ENCODE data around the gene ITFG2. TPM values are rescaled to one million over a fixed set of nuclear protein-coding genes. Genes with fewer than 3 reads are reported as not detected.

Gene ITFG2
- total RNA-seq, 1 experiment from 2014 or later, result 23.9 TPM

DNA sequence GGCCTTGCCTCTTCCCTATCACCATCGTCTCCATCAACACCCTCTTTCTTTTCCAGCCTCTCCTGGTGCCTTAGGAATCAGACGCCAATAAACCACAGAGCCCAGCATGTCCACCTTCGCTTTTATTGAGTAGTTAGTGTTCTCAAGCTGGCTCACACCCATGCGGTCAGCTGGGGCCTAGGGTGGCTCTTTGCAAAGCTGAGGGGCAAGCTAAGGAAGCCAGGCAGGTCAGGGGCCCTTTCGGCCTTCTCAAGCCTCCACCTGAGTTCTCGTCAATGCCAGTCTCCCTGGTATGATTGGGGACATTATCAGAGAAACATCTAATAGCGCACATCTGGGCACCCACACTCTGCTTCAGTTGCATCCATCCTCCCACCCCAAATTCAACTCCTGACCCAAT, 45.1 kb downstream of the ITFG2 start (continued):
- no peak for TF ChIP-seq STAT6 (CRISPR knock-in tag; conservative IDR thresholded peaks at IDR 0.05; ENCODE audit: low read depth)

DNA sequence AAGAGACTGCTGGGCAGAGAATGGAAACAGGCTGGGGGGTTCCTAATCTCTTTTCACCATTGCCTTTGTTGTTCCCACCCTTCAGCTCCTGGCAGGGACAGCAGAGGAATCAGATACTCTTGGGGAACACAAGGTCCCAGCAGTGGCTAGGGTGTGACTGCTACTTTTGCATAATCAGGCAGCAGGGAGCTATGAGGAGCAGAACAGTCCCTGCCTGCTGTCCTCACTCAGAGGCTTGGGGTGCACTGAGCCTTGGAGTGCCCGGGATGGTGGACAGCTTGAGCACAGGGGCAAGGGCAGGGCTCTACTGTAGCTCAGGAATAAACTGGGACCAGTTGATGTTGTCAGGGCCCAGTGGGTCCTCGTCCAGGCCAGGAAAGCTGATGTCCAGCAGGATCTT, 45.9 kb downstream of the ITFG2 start:
- peaks cover 41% of the 10 kb centered on the region for H3K36me3 Mint-ChIP-seq
- no peaks in the 10 kb centered on the region; the same call in 1 of the 2 replicates for H3K27me3 Mint-ChIP-seq (ENCODE audit: low read depth)
- TF ChIP-seq ERG (CRISPR knock-in tag; IDR thresholded peaks at IDR 0.05) (no peak), FOXP1 (CRISPR knock-in tag; IDR thresholded peaks at IDR 0.05; ENCODE audit: borderline replicate concordance) (no peak), ZNF425 (CRISPR knock-in tag; conservative IDR thresholded peaks at IDR 0.05) (no peak)
- TF ChIP-seq, protein P1, sequence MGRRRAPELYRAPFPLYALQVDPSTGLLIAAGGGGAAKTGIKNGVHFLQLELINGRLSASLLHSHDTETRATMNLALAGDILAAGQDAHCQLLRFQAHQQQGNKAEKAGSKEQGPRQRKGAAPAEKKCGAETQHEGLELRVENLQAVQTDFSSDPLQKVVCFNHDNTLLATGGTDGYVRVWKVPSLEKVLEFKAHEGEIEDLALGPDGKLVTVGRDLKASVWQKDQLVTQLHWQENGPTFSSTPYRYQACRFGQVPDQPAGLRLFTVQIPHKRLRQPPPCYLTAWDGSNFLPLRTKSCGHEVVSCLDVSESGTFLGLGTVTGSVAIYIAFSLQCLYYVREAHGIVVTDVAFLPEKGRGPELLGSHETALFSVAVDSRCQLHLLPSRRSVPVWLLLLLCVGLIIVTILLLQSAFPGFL (CRISPR knock-in tag; IDR thresholded peaks at IDR 0.05; ENCODE audit: borderline replicate concordance), result no peak
- CTCF ChIA-PET, result interaction anchor here (0.8 to 4.2 kb wide), 4 partner anchors 13 to 183 kb away, joined by 5 to 24 read pairs (median 8); no protein-coding TSS in a partner anchor
- ATAC-seq, result no peak
- peaks cover 3% of the 10 kb centered on the region; the same call in 1 of the 2 replicates for H3K4me1 Mint-ChIP-seq
- H3K4me3 Mint-ChIP-seq, result no peak overlapping the region
- POLR2A ChIA-PET, result interaction anchor here (0.7 to 1.1 kb wide), 2 partner anchors 19 to 33 kb away, joined by 3 to 4 read pairs; partner anchors contain the start of genes FOXM1 and RHNO1
- H3K27ac Mint-ChIP-seq, result no peak overlapping the region
- DNase-seq (ENCODE audit: low spot score), result no peak
- H3K9me3 Mint-ChIP-seq, result no peaks in the 10 kb centered on the region

DNA sequence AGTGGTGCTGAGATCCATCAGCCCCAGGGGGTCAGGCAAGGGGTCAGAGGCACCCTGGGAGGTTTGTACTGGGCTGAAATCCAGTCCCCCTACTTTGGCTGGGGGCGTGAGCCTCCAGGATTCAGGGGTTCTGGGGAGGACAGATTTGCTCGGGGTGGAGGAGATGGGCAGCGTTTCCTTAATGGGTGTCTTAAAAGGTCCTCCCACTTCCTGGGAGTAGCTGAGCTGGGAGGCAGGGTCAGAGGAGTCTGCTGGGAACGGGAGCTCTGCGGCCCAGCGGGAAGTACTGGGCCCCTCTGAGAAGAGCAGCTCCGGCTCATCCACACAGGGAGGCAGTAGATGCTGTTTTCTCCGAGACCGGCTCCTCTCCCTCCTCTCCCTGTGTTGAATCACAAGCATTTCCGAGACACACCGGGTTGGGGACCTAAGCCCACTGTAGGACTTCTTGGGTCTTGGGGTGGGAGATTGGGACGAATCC, 46.5 kb downstream of the ITFG2 start:
- CTCF ChIA-PET, result interaction anchor here (0.8 to 4.2 kb wide), 3 partner anchors 13 to 182 kb away, joined by 5 to 24 read pairs (median 11); no protein-coding TSS in a partner anchor
- TF ChIP-seq SOX15 (CRISPR knock-in tag; IDR thresholded peaks at IDR 0.05), result no peak
- no peak for TF ChIP-seq TP53 (CRISPR knock-in tag; IDR thresholded peaks at IDR 0.05)
- TF ChIP-seq, protein P2, sequence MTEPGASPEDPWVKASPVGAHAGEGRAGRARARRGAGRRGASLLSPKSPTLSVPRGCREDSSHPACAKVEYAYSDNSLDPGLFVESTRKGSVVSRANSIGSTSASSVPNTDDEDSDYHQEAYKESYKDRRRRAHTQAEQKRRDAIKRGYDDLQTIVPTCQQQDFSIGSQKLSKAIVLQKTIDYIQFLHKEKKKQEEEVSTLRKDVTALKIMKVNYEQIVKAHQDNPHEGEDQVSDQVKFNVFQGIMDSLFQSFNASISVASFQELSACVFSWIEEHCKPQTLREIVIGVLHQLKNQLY (CRISPR knock-in tag; IDR thresholded peaks at IDR 0.05), result no peak
- TF ChIP-seq ZNF396 (CRISPR knock-in tag; IDR thresholded peaks at IDR 0.05; ENCODE audit: borderline replicate concordance), result no peak
- TF ChIP-seq ZBTB43 (CRISPR knock-in tag; IDR thresholded peaks at IDR 0.05), result no peak
- no peak for TF ChIP-seq CREB1 (CRISPR knock-in tag; IDR thresholded peaks at IDR 0.05)
- no peak for TF ChIP-seq TEAD4 (CRISPR knock-in tag; IDR thresholded peaks at IDR 0.05)
- TF ChIP-seq ZBTB21 (CRISPR knock-in tag; IDR thresholded peaks at IDR 0.05; ENCODE audit: borderline replicate concordance), result no peak
- TF ChIP-seq CREM (CRISPR knock-in tag; IDR thresholded peaks at IDR 0.05), result no peak
- TF ChIP-seq ELF4 (CRISPR knock-in tag; IDR thresholded peaks at IDR 0.05; ENCODE audit: low read depth), result no peak
- TF ChIP-seq ZNF232 (CRISPR knock-in tag; IDR thresholded peaks at IDR 0.05), result no peak
- TF ChIP-seq, protein P3, sequence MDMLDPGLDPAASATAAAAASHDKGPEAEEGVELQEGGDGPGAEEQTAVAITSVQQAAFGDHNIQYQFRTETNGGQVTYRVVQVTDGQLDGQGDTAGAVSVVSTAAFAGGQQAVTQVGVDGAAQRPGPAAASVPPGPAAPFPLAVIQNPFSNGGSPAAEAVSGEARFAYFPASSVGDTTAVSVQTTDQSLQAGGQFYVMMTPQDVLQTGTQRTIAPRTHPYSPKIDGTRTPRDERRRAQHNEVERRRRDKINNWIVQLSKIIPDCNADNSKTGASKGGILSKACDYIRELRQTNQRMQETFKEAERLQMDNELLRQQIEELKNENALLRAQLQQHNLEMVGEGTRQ (CRISPR knock-in tag; IDR thresholded peaks at IDR 0.05), result no peak
- TF ChIP-seq MXD4 (CRISPR knock-in tag; IDR thresholded peaks at IDR 0.05; ENCODE audit: borderline replicate concordance), result no peak
- no peak for TF ChIP-seq ZNF317 (CRISPR knock-in tag; IDR thresholded peaks at IDR 0.05; ENCODE audit: borderline replicate concordance, low read depth)
- no peak for TF ChIP-seq NFYB (CRISPR knock-in tag; conservative IDR thresholded peaks at IDR 0.05; ENCODE audit: low read depth)
- TF ChIP-seq MYBL2 (CRISPR knock-in tag; IDR thresholded peaks at IDR 0.05), result no peak

More for the DNA sequence above, 46.5 kb downstream of the ITFG2 start:
- H3K36me3 Mint-ChIP-seq, result peaks cover 47% of the 10 kb centered on the region
- POLR2A ChIA-PET, result no interaction called here
- no peaks in the 10 kb centered on the region for H3K9me3 Mint-ChIP-seq
- no peak overlapping the region for H3K27ac Mint-ChIP-seq
- no peak for ATAC-seq
- no peaks in the 10 kb centered on the region; the same call in 1 of the 2 replicates for H3K27me3 Mint-ChIP-seq (ENCODE audit: low read depth)
- H3K4me3 Mint-ChIP-seq, result no peak overlapping the region
- peaks cover 3% of the 10 kb centered on the region; the same call in 1 of the 2 replicates for H3K4me1 Mint-ChIP-seq
- DNase-seq (ENCODE audit: low spot score), result no peak

All from WTC11 (cell line).